ENCODE measurements around the gene GSTP1.

The GSTP1 gene

DNA sequence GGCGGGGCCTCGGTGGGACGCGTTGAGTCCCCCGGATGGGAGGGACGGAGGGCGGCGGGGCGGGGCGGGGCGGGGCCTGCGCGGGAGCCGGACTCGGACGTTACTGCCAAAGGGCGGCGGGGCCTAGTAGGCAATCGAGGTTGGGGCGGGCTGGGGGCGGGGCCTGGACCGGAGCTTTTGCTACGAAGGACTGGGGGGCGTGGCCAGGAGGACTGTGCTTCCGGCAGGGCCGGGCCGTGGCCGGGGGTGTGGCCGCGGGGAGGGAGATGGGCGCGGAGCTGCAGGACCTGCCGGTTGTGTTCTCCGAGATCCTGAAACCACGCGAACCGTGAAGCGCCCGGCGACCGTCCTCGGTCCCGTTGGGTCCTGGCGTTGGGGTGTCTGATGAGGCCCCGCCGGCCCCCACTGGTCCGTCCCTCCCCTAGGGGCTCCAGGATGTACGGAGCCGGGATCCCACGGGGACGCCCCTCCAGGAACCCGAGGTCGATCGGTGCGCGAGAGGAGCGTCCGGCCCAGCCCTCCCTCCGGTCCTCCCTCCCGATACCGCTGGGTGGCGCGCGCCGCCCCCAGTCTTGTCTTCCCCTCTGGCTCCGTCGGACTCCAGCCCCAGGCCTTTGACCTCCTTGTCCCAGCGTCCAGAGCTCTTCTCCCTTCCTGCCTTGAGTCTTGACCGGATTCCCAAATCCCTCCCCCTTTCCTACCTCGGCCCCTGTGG lies 46.8 kb downstream of the GSTP1 start:
- peak; percentile 87 to 91 for DNase-seq (ENCODE audit: low read depth in 2 of 2)

DNA sequence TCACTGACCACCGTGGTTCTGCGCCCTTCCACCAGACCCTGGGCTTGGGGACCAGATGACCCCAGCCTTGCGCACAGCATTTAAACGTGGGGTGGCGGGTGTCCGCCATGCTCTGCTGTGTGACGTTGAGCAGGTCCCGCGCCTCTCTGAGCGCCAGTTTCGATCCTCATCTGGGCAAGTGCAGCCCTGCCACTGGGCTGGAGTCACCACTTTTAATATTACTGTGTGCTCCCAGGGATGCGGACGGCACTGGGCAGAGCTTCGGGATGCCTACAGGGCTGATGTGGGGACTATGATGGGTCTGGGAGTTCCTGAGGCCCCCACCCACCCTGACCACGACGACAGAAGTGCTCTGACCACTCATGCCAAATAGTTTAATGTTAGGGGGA lies 47.3 kb downstream of the GSTP1 start:
- DNase-seq (ENCODE audit: low read depth in 2 of 2): no peak

- DNase-seq (ENCODE audit: low read depth in 2 of 2): no peak
Observed at GRCh38 chr11:67631411-67631810, 47.8 kb downstream of the GSTP1 start.

DNA sequence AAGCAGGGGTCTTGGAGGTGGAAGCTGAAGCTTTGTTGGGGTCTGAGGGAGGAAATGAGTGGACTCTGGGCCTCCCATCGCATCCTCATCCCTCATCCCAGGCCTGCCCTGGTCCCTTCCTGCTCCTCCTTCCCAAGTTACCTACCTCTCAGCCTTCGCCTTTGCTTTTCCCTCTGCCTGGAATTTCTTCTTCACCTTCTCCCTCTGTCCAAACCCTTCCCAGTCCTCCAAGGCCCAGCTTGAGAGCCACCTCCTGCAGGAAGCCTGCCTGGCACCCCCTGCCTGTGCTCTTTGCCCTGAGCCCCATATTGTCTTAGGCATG lies 48.2 kb downstream of the GSTP1 start:
- no peak for DNase-seq (ENCODE audit: low read depth in 2 of 2)

DNA sequence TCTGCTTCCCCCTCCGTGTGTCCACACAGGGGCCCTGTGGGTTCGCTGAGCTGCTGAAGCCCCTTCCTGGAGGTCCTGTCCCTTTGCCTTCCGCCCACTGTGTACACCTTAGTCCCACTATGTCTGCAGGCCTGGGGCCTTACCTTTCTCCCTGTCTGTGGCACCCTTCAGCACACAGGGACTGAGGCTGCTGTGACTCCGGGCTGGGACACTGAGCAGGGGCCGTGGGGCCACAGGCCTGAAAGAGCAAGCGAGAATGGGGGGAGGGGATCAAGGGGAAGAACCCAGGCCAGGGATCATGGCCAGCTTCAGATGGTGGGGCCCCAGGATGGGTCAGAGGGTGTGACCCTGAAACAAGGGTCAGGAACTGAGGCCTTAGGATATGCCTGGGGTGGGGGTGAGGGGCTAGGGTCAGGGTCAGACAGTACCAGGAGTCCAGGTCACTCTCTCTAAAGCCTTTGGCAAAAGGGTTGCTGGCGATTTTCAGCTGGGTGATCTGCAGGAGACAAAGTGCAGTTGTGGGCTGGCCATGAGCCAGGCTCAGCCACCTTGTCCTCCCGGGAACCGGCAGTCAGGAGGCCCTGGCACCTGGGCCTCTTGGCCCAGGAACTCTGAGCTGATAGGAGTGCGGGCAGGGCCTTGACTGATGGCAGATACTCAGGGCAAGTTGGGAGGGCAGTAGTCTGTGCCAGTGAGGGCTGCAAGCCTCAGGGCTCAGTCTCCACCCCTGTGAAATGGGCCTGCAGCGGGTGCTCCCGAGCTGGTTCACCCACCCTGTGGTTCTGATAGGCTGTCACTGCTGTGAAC lies 48.8 kb downstream of the GSTP1 start:
- no peak for DNase-seq (ENCODE audit: low read depth in 2 of 2)

DNA sequence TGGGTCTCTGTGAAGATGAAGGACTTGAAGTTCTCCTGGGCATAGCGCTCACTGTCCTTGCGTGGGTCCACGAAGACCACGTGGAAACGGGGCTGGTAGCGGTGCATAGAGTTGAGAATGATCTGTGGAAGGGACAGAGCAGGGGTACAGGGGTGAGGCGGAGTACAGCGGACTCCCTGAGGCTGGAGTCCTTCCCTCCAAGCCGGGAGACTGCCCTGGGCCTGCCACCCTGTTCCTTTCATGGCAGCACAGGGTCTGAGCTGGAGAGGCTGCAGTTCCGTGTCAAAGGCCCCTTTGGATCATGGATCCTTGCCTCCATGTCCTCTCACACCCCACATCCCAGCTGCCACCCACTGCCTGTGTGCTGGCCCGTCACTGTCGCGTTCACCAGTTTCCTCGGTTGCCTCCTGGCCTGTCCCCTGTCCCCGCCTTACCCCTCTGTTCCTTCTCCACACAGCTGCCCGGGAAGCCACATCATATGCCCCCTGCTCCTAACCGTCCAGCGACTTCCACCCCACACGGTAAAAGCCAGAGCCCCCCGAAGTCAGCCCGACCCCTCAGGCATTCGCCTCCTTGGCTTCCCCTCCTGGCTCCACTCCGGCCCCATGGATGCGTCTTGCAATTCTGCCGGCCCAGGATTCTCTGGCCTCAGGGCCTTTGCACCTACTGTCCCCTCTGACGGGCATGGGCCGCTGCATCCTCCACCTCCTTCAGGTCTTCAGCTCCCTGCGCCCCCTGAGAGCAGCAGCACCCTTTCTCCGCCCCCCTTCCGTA lies 49.6 kb downstream of the GSTP1 start:
- DNase-seq (ENCODE audit: low read depth in 2 of 2): no peak

DNA sequence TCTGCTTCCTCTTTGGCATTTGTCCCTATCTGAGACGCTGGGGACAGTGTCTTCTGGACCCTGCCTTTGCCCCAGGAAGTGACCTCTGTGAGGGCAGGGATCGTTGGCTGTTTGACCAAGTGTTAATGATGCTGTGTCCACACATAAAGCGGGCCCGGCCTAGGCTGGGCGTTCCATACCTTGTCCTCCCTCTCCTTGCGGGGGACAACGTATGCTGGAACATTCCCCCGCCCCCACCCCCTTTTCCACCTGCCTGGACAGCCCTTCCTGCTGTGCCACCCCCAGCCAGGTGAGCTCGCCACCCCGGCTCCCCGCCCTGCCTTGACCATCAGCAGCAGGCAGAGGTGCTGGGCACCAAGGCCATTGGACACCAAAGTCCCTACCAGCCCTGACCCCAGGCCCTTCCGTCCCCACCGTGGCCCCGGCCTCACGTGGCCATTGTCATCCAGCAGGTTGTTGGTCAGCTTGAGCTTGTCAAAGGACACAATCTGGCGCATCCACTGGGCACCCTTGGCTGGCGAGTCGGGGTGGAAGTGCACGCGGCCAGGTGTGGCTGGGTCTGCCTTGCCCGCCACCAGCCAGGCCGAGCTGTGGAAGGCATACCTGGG lies 50.2 kb downstream of the GSTP1 start:
- no peak for DNase-seq (ENCODE audit: low read depth in 2 of 2)

- DNase-seq (ENCODE audit: low read depth in 2 of 2): no peak
Observed at GRCh38 chr11:67634366-67635230, 51.0 kb downstream of the GSTP1 start.

- no peak for DNase-seq (ENCODE audit: low read depth in 2 of 2)
Observed at GRCh38 chr11:67635231-67635521, 51.6 kb downstream of the GSTP1 start.
